CD1c-positive myeloid dendritic cell (primary cell): Measurements from ENCODE around the gene ZFHX2.
A peak's percentile ranks its signal among the peaks of the same experiment; 100 is the strongest.

Source experiments
- DNase-seq: peaks from one replicate; pipeline ENCODE4 v3.0.0-alpha.2; 2016; ENCODE audit errors: extremely low spot score

Gene ZFHX2

DNA sequence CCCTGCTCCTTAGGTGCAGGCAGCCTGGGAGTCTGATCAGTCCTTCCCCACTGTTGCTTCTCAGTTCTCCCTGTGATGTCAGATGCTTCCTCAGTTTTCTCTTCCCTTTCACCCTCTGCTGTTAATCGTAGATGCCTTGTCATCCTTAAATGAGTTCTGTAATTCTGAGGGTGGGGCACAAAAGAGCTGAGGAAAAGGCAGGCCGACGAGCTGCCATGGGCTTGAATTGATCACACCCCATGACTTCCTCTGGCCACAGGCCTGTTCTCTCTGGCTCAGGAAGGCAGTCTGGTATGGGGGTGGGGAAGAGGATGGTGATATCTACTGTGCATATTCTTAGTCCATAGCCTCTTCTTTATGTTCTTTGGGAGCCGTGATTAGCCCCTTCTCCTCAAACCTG lies 21.3 kb upstream of the ZFHX2 start:
- peak; percentile 86 for DNase-seq

DNA sequence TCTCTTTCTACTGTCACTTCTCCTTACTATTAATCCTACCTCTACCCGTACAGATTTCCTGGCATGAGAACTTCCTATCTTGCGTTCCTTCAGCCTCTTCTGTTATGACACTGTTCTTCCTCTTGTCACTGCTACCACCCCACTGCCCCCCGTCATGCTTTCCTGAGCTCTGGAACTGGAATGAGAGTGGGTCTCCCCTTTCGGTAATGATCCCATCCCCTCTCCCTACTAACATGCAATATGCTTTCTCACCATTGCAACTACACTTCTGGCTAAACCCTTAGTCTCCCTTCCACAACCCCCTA lies 20.9 kb upstream of the ZFHX2 start:
- DNase-seq: peak; percentile 58

DNA sequence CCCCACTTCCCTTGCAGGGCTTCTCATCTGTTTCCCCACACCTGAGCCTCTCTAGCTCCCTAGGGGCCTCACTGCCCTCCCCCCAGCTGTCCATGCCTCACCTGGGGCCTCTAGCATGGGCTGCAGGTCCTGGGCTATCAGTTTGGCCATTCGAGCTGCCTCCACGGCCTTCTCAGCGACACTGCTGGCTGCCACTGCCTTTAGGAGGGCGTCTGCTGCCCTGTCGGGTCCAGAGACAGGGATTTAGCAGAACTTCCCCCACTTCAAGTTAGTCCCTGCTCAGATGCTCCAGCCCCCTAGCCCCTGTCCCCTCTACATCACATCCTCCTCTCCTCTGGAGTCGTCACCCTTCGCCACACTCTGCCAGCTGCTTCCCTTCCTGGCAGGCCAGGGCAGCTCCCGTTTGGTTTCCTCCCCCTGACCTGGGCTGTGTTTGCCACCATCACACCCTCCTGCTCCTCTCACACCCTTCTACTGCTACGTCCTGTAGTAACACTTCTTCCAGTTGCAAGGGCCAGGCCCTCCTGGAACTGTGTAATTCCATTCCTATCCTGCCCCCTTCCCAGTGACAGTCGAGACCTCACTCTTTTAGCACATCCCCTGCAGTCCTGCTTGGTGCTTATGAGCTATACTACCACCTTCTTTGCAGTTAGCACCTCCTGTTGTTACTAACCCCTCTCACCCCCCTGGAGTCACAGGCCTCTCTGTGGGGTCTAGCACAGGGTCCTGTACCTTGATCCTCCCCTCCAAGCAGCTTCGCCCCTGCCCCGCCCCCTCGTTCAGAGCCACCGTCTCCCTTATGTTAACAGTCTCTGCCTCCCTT lies 20.3 kb upstream of the ZFHX2 start:
- DNase-seq: peak; percentile 7

DNA sequence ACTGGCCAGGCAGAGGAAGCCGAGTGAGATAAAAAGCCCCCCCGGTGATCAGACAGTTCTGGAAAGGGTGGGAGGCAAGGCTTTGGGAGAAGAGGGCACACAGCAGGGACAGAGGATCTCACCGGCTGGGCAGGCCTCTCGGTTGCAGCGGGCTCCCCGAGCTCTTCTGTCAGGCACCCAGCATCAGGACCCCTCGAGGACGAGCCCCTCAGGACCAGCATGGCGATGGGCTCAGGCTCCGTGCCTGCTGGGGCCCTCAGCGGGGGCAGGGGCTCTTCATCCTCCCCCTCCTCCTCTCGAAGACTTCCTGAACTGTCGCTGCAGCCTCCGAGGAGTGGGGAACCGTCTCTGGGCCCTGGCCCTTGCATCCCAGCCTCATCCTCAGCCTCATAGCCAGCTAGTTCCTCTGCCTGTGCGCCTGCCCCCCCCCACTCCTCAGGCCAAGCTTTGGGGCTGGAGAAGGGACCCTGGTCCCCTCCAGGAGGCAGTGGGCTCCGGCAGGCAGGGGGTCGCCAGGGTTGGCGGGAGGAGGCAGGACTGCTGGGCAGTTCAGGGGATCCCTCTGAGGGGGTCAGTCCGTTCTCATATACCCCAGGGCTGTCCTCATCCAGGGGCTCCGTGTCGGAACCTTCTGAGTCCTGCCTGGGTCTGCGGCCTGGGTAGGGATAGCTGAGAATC lies 19.4 kb upstream of the ZFHX2 start:
- no peak for DNase-seq

DNA sequence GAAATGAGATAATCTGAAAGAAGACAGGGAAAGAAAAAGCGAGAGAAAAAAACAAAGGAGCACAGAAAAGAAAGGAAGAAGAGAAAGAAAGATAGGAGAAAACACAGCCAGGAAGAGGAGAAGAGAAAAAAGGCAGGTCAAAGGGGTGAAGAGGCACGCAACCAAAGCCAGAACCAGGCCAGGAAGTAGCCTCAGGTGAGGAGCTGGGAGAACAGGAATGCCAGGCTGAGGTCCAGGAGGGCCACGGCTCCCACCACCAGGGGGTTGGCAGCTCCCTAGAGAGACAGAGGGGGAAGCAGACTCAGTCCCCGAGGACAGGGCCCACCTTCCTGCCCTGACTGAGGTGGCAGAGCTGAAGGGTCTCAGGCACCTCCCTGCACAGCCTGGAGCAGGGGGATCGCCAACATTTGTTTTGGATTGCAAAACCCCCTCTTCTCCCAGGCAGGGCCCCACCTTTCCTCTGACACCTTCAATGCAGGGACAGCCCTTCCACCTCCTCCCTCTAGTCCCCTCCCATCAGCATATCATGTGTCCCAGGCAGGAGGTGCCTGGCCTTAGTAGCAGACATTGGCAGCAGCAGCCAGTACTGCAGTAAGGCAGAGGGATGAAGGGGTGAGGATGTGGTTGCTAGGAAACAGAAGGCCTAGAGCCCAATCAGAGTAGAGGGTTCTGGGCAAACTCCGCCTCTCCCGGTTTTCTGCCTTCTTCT lies 18.0 kb upstream of the ZFHX2 start:
- DNase-seq: no peak

DNA sequence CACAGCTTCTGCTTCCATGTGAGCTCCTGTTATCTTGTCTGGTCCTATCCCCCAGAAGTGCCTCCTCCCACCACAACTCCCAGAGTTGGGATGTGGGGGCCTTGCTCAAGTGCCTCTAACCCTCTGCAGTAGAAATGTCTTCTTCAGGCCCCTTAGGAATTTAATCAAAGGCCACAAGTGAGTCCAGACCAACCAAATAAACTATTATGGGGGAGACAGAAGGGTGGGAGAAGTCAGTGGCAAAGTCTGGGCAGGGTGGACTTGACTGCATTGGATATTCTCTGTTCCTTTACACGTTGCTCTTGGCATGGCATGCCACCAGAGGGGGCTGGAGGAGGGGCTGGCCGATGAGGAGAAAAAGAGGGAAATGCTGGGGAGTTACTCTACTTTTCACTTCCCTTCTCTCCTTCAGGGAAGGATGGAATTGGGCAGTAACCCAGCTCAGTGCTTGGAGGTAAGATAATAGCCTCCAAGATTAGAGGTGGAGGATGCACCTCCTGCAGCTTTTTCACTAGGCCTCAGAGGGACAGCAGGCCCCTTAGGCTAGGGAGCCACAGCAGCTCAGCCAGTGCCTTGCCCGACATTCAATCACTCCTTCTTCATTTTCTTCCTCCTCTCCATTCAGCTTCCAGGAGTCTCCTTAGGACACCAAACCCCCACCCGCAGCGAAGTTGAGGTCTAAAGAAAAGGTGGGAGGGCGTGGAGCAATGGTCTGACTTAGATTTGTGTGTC lies 17.2 kb upstream of the ZFHX2 start:
- DNase-seq: peak; percentile 74

DNA sequence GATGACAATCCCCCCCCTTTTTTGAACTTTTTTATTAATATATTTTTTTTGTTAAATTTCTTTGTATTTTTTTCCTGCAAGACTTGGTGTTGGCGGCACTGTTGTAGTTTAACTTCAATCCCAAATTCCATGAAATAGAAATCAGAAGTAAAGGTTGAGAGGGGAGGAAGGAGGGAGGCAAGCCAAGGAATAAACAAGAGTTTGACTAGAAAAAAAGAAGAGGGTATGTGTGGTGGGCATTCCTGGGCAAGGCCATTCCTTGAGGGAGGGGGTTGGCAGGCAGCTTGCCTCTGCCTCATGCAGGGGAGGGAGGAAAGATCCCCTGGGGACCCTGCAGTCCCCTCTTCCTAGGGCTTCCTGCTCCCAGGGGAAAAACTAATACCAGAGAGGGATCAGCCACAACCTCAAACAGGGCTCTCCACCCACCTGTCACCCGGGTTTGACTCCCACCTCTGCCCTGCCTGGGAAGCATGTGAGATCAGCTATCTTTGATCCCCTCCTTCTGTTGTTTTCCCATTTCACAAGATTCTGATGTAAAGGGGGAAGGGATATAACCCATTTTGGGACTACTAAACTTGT lies 16.5 kb upstream of the ZFHX2 start:
- no peak for DNase-seq

DNA sequence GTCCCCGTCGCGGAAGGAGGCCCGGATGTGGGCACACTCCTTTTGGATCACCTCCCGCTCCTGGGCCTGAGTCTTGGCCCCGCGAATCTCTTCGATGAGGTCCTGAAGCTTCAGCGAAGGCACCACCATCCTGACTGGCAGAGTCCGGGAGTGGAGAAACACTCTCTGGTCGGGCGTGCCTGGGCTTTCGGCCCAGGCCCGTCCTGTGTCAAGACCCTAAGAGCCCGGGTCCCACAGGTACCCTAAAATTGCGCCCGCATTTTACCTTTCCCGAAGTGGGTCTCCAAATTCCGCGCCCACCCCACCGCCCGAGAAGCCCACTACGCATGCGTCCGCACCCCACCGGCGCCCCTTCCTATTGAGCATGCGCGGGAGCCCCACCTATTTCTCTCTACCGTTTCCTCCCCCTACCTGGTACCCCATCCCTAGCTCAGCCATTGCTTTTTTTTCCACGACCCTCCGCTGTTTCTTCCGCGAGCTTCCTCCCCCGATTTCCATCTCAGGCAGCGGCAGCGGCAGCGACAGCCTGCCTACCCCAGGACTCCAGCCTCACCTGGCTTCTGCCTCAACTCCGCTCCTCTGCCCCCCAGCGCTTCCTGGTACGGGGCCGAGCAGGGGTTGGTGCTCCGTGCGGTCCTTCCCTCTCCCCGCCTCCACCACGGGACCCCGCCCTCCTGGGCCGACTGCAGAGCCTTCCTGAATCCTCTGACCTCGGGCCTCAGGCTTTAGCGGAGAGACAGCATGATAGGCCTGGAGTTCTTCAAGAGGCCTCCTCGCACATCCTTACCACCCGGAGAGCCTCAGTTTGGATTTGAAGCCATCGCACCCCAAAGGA lies 15.8 kb upstream of the ZFHX2 start, which contains the start of gene AP1G2:
TSS of gene AP1G2 (minus strand) at position 606 of the 835 bp plus-strand sequence. CDS start at position 129, 477 bp downstream.
- DNase-seq: peak; percentile 85

DNA sequence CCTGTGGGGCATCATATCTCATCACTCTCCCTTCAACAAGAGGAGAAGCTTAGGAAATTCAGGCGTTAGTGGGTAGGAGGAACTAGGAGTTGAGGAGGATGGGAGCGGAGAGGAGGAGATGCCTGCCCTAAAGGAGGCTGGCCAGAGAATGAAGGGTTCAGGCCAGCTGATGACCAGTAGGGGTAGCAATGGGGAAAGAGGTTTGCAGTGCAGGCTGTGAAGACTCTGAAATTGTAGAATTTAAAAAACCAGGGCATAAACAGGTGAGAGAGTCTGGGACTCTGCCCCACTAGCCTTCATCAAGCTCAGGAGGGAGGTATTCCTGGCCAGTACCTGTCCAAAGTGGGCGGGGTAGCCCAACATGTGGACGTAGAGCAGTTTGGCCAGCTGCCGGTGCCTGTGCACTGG lies 15.2 kb upstream of the ZFHX2 start:
- peak; percentile 5 for DNase-seq

DNA sequence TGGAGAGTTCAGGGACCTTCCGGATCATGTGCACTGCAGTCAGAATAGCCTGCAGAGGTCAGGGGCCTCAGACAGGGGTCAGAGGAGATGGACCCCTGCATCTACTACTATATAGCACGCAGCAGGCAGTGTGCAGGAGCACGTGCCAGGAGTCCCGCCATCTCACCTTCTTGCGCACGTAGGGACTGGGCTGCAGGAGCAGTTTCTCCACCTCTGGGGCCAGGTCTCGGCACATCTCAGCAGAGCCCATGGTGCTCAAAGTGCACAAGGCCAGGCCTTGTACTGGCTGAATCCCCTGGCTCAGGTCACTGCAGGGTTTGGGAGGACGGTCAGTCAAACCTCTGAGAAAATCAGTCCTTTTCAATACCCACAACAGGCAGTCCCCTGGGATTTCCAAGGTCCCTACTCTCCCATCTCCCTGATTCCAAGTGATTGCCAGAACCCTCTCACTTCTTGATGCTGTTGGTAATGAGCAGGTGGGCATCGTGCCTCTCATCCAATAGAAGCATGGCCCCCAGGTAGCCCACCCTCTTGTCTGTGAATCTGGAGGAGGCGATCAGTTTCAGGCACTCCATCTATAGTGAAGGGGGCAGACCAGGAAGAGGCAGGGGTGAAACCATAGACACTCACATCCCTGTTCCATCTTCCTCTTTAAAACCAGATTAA lies 14.7 kb upstream of the ZFHX2 start:
- DNase-seq: no peak

DNA sequence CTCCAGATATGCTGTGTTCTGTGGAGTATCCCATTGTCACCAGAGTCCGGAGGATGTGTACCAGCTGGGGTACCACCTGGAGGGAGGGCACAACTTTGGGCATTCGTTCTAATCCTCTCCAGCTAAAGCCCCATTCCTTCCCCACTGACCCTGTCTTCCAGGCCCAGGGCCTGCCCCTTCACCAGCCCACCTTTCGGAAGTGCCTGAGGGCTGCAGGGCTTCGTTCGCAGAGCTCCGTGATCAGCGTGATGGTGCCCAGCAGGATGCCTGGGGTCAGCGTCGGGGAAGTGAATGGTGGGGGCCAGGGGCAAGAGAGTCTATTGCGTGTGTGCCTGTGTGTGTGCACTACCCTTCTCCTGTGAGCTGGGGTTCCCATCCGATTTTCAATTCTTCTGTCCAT lies 14.1 kb upstream of the ZFHX2 start:
- DNase-seq: no peak

DNA sequence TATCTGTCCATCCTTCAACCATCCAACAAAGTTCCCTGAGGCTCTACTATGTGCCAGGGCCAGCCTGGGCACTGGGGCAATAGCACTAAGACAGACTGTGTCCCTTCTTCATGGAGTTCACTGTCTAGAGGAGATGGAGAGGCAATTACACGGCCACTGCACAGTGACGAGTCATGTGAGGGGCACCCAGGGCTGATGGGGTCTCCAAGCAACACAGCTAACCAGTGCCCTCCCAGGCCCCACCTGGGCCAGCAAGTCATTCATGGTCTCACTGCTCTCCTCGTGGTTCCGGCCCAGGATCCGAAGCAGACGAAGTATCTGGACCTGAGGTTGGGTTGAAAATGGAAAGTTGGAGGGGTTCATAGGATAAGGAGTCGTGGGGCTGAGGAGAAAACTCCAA lies 13.3 kb upstream of the ZFHX2 start:
- no peak for DNase-seq

DNA sequence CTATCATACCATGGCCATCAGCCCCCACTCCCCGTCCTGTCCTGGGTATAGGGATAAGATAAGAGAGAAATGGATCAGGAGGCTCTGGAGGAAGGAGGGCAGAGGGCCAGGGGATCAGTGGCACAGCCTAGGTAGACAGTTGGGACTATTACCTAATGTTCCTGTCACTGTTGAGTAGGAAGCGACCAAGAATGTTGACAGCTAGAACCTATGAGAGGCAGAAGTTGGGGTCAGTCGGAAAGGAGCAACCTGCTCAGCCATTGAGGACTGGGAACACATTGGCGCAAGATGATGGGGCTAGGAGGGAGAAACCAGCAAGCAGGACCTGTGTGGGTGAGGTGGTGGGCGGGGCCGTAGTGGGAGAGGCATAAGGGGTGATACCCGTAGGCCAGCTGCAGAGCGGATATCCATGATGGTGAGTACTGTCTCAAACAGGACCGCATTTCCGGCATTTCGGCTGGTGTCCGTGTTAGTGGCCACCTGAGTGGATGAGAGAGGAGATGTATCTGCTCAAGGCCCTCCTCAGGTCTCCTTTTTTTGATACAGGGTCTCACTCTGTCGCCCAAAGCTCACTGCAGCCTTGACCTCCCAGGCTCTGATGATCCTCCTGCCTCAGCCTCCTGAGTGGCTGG lies 12.7 kb upstream of the ZFHX2 start:
- DNase-seq: no peak

DNA sequence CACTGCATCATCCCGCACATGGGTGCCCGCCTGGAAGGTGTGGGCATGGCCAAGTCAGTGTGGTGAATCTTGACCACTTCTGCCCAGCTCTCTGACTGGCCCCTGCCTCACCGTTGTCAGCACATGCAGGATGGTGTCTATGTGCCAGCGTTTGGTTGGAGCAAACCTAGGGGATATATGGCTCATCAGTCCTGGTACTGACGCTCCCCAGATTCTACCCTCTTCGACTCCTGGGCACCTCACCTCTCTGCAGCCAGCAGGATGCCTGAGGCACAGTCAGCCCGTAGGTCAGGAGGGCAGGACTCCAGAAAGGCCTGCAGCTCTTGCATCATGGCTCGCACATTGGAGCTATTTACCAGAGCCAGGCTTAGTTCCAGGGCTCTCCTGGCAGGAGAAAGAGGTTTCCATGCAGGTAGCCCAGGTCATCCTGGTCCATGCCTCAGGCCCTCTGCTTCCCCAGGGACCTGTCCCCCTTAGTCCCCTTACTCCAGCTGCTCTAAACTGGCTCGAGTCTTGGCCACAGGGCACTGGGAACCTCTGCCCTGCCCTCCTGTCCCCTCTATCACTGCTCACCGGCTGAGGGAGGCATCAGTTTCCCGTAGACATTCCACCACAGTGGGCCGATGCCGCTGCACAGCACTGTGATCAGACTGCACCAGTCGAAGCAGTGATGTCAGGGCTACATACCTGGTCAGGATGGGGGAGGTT lies 12.1 kb upstream of the ZFHX2 start:
- DNase-seq: no peak

DNA sequence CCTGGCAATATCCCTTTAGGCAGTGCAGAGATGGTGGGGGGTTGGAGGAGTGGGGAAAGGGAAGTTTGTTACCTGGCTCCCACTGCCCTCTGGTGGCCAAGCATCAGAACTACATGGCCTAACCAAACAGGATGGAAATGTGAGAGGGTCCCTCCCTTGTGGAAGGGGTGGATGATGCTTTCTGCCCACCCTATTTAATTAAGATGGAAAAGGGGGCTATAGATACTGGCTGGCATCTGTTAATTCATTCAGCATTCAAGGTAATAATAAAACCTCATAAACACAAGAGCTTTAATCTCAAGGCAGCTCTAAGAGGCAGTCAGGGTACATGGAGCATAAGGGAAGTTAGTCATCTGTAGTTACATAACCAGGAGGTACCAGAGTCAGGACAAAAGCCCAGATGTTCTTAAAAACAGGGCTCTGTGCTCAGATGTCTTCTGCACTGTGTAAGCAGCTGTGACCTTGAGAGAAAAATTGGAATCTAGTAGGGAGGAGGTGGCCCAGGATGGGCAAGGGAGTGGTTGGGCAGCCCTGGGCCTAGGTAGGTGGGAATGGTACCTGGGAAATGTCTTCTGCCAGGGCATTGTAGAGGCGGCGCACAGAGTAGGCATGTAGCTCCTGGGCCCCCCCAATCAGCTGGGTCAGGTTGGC lies 11.4 kb upstream of the ZFHX2 start:
- peak; percentile 65 for DNase-seq

DNA sequence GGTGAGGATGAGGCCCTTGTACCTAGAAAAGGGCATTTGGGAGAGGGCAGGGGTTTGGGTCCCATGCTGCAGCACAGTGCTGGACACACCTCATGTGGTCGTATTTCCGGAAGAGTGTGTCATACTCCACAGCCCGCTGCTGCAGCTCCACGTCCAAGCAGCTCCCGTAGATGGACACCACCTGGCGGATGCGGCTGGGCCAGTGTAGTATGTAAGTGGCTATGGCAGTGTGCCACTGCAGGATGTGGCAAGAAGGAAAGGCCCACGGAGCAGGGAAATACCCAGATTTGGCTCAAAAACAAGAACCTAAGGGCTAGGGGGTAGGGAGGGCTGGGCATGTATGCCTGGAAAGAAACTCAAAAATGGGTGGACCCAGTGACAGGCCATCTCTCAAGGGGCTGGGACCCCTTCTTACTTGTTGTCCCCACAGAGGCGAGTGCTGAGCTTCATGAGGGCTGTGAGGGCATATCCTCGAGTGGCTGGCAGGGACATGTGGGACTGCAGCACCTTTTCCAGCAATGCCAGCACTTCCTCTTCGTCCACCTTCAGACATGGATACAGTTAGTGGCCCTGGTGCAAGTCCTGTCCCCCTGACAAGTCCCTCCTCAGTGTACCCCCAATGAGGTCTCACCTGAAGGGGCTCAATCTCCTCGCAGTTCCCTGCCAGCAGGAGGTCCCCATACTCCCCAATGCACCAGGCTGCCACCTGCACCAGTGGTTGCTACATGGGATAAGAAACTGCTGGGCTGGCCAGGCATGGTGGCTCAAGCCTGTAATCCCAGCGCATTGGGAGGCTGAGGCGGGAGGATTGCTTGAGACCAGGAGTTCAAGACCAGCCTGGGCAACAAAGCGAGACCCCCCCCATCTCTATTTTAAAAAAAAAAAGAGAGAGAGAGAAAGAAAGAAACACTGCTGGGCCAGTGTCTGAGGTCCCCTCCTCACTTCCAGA lies 10.6 kb upstream of the ZFHX2 start:
- DNase-seq: no peak

DNA sequence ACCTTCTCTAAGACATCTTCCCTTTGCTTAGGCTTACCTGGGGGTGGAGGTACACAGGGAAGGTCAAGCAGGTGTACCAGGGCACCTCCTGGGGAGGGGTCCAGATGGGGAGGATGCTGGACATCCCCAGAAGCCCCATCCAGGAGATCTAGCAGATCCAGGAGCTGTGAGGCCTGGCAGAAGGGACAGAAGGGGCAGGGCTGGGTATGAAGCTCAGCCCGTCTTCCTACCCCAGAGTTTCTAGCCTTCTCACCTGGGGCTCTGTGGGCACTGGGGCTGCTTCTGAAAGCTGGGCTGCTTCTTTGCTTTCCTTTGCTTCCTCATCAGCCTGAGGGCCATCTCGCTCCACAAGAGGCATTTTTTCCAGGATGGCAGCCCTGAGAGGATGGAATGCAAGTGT lies 9.7 kb upstream of the ZFHX2 start:
- no peak for DNase-seq
